AML-193 (cell line): ENCODE data around the gene PLEKHN1.

ENCODE experiments used
- DNase-seq, 2 experiments: peaks; one replicate each; lab custom pipeline; 2025; lab: John Stamatoyannopoulos, UW

Gene PLEKHN1, protein sequence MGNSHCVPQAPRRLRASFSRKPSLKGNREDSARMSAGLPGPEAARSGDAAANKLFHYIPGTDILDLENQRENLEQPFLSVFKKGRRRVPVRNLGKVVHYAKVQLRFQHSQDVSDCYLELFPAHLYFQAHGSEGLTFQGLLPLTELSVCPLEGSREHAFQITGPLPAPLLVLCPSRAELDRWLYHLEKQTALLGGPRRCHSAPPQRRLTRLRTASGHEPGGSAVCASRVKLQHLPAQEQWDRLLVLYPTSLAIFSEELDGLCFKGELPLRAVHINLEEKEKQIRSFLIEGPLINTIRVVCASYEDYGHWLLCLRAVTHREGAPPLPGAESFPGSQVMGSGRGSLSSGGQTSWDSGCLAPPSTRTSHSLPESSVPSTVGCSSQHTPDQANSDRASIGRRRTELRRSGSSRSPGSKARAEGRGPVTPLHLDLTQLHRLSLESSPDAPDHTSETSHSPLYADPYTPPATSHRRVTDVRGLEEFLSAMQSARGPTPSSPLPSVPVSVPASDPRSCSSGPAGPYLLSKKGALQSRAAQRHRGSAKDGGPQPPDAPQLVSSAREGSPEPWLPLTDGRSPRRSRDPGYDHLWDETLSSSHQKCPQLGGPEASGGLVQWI

GRCh38 chr1:966135-966703 is at the start of gene PLEKHN1:
Gene PLEKHN1, plus strand, starts transcription at chr1:966482. Its CDS starts 50 bp downstream, at chr1:966532.
- DNase-seq: no peak

GRCh38 chr1:917076-917459 is 49.2 kb upstream of the PLEKHN1 start:
- DNase-seq: no peak

GRCh38 chr1:917466-918091 is 48.7 kb upstream of the PLEKHN1 start:
- DNase-seq: no peak

DNA sequence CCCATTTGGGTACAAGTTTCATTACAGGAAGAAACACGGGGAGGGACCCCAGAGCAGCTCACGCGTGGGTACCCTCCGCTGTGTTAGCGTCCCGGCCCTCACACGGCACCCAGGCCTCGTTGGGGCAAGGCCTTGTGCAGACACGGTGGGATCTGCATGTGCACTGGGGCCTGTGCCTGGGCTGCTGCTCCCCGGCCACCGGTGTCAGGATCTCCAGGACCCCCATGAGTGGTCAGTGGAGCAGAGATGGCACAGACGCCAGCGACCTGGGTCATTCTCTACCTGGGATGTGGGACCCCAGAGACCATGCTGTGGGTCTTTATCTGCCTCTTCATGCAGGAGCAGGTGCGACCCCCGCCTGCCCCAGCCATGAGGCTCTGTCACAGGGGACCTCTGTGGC is 47.9 kb upstream of the PLEKHN1 start:
- DNase-seq: no peak

DNA sequence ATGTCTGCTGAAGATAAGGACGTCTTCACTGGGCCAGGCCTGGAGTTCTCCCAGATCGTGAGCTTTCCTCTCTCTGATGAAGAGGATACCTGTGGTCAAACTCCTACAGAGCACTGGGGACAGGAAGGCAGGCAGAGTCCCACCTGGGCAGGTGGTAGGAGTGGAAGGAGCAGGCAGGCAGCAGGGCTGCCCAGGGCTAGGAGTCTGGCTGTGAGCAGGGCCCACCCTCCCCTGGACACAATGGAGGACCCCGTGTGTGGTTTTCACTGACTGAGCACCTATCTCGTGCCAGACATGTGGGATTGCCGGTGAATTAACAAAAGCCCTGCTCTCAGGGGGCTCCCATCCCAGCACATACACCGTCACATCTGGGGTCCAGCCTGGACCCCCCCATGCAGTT is 47.4 kb upstream of the PLEKHN1 start:
- DNase-seq: no peak

DNA sequence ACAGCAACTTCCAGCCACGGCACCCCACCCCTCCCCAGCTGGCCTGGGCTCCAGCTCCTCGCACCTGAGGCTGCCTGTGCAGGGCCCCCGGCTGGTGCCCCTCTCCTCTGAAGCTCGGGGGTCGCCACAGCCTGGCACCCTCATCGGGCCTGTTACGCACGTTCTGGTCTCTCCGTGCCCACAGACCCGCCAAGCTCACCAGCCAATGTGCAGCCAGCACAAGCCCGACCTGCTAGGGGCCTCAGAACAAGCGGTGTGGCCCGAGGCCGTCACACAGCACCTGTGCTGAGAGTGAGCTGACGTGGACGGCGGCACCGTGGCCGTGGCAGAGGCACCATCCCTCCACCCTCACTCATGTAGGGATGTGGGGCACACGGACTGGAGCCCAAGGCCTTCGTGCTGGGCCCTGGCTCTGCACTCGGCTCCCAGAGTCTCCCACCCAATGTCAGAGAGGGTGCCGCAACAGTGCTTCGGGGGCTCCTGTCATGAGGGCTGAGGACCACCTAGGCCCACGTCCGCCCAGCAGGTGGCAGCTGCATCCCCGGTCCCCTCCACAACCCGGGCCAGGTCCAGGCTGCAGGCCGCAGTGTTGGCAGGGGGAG is 46.9 kb upstream of the PLEKHN1 start:
- no peak for DNase-seq

DNA sequence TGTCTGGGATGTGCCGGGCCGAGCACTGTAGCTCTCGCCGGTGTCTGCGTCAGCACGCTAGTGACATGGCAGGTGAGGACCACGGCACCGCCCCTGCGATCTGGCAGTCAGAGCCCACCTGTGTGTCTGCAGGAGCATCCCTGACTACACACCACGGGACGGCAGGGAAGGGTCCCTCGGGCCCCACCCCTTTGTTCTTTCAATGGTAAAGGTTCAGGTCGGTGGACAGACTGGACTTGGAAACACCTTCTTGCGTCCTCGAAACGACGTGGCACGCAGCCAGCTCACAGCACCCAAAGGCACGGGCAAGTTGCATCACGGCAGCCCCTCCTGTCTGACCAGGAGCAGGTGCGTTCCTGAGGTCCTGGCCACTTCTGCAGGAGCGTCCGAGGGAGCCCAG is 46.3 kb upstream of the PLEKHN1 start:
- no peak for DNase-seq

DNA sequence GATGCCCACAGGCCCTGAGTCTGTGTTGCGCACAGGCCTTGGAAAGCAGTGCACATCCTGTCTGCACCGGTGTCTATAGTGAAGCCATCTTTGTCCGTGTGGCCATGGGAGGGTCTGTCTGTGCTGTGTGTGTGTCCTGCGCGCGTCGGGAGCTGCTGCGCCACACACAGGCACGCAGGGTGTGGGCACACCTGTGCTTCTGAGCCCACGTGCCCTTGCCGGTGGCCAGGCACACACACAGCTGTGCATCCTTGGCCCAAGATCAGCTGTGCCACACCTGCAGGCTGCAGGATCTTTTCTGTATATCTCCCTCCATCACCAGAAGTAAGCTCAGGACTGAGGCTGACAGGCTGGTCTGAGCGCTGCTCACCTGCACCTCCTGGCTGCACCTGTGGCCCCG is 45.8 kb upstream of the PLEKHN1 start:
- no peak for DNase-seq

DNA sequence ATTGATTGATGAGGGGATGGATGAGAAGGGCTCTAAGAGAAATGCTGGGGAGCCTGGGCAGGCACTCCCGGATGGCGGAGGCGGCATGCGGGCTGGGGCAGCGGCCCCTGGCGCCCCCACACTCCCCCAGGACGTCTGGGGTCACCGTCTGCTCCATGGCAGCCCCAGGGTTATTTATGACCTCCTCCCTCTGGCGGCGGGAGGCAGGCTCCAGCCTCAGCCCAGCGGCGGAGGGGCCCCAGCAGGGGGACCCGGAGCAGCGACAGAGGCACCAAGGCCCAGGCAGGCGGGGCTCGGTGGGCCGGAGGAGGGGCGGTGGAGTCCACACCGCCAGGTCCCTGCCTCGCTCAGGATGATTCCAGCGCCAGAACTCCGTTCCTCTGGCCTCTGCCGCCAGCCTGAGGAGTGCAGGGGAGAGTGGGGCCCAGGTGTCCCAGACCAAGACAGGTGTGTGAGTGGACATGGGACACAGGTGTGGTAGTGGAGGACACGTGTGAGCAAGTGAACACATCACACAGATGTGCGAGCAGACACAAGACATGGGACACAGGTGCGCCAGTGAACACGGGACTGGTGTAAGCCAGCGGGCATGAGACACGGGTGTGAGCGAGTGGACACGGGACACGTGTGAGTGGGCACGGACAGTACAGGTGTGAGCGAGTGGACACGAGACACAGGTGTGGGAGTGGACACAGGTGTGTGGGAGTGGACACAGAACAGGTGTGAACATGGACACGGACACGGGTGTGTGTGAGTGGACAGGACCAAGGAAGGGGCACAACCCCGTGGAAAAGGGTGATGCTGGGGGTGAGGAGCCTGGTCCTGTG is 45.1 kb upstream of the PLEKHN1 start:
- DNase-seq: peak; percentile 42 to 50

GRCh38 chr1:923131-923990 is 42.9 kb upstream of the PLEKHN1 start, which contains the start of gene SAMD11:
Gene SAMD11, plus strand, starts transcription at chr1:923923. Its CDS starts 509 bp downstream, at chr1:924432.
- peak; percentile 19 to 39 for DNase-seq

DNA sequence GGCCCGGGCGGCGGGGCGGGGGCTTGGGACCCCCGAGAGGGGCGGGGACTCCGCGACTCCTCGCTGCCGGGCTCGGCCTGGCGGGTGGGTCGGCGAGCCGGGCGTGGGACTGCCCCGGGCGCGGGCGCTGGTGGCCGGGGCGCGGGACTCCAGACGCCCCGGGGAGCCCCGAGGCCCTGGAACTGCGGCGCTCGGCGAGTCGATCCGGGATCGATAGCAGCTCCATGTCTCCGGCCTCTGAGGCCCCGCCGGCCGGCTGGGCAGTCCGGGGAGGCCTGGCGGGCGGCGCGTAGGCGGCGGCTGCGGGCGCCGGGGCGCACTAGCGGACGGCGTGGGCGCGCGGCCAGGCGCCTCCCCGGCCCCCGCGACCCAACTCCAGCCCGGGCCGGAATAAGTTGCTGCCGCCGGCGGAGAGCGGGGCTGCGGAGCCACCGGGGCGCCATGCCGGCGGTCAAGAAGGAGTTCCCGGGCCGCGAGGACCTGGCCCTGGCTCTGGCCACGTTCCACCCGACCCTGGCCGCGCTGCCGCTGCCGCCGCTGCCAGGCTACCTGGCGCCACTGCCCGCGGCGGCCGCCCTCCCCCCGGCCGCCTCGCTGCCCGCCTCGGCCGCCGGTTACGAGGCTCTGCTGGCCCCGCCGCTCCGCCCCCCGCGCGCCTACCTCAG is 42.2 kb upstream of the PLEKHN1 start:
- no peak for DNase-seq

DNA sequence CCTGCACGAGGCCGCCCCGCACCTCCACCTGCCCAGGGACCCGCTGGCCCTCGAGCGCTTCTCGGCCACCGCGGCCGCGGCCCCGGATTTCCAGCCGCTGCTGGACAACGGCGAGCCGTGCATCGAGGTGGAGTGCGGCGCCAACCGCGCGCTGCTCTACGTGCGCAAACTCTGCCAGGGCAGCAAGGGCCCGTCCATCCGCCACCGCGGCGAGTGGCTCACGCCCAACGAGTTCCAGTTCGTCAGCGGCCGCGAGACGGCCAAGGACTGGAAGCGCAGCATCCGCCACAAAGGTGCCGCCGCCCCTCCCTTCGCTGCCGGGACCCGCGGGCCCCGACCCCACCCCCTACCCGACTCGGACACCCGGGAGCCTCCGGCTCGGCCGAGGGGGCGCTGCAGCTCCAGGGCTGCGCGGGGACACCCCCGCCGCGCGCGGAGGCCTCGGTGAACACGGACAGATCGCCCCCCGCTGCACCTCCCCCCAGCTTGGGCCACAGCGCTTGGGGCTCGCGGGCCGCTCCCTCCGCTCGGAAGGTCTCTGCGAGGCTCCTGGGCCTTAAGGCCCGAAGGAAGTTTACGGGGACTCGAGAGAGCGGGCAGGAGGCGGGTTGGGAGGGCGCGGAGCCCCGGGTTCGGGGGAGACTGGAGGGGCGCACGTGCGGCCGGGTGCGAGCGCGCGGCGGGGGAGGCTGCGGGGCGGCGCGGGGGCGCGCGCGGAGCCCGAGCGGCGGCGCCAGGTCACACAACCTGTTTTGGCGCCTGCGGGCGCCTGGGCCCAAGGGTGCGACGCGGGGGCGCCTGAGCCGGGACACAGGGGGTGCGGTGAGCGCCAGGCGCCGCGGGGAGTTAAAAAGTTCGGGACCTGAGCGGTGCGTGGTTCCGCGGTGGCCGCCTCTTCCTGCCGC is 41.4 kb upstream of the PLEKHN1 start:
- DNase-seq: no peak

GRCh38 chr1:925561-926421 is 40.5 kb upstream of the PLEKHN1 start:
- no peak for DNase-seq

GRCh38 chr1:927234-927633 is 39.0 kb upstream of the PLEKHN1 start:
- no peak for DNase-seq

- no peak for DNase-seq
These were observed 38.5 kb upstream of the PLEKHN1 start for GRCh38 chr1:927748-928147.

DNA sequence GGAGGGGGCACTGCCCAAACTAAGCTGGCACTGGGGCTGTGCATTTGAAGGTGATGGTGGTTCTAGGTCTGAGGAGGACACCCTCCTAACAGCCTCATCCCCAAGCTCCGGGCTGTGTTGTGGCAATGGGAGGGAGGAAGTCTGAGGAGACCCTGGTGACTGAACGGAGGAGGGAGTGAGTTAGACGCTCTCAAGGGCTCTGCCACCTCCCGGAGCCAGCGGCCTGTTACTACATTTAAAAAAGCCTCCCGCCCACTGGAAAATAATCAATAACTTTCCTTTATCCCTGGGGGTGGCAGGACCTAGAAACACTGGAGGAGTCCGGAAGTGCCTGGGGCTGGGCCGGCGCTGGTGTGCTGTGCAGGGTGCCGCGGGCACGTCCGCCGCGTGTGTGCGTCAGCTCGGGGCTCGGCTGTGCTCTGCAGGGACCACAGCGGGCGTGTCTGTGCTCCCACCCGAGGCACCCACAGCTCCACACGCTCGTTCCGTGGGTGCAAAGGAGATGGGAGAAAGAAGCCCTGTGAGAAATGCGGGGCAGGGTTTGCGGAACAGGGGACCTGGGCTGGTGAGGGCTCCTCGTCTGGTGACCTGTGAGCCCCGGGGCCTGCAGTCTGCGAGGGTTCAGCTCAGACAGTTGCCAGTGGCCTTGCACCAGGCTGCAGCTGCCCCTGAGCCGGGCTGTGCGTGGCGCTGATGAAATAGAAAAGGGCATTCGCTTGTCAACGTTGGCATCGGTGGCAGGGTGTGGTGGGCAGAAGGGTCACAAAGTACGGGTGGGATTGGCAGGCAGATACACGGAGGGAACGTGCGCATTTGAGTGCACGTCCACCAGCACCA is 37.2 kb upstream of the PLEKHN1 start:
- no peak for DNase-seq
